ENCODE data around the gene TMEM94.

Gene TMEM94

GRCh38 chr17:75503337-75503950, 47.0 kb downstream of the TMEM94 start:
- TF ChIP-seq CTCF (IDR thresholded peaks at IDR 0.05; ENCODE audit: control extremely low read depth, extremely low read depth, low read depth, missing control alignments): no peak

GRCh38 chr17:75503976-75504346, 47.5 kb downstream of the TMEM94 start:
- CTCF ChIA-PET: interaction anchor here (0.7 to 2.1 kb wide), 11 partner anchors 8 to 247 kb away, joined by 3 to 9 read pairs (median 3); partner anchors contain the start of genes TMEM94 and TSEN54
- no peak for TF ChIP-seq CTCF (IDR thresholded peaks at IDR 0.05; ENCODE audit: control extremely low read depth, extremely low read depth, low read depth, missing control alignments)
- no peak for DNase-seq (ENCODE audit: extremely low spot score)
- POLR2A ChIA-PET: no interaction called here

More at GRCh38 chr17:75503337-75503950, 47.0 kb downstream of the TMEM94 start:
- no peak for DNase-seq (ENCODE audit: extremely low spot score)
- ChIA-PET POLR2A (interaction anchor here (0.6 kb wide), 1 partner anchor 13 kb away, joined by 3 read pairs; the partner anchor contains the start of gene TSEN54), CTCF (interaction anchor here (0.7 to 2.2 kb wide), 20 partner anchors 8 to 247 kb away, joined by 3 to 9 read pairs (median 4); partner anchors contain the start of genes SMIM5, TMEM94 and TSEN54)

- TF ChIP-seq CTCF (IDR thresholded peaks at IDR 0.05; ENCODE audit: control extremely low read depth, extremely low read depth, low read depth, missing control alignments): peak; percentile 83
- DNase-seq (ENCODE audit: extremely low spot score): peak; percentile 84
- ChIA-PET POLR2A (no interaction called here), CTCF (interaction anchor here (0.7 to 2.1 kb wide), 13 partner anchors 9 to 246 kb away, joined by 3 to 9 read pairs (median 3); partner anchors contain the start of genes SMIM5, TMEM94 and TSEN54)
These were observed 48.1 kb downstream of the TMEM94 start for GRCh38 chr17:75504347-75505151.

- no peak for DNase-seq (ENCODE audit: extremely low spot score)
- TF ChIP-seq CTCF (IDR thresholded peaks at IDR 0.05; ENCODE audit: control extremely low read depth, extremely low read depth, low read depth, missing control alignments): no peak
- ChIA-PET CTCF (interaction anchor here (0.9 to 2.1 kb wide), 9 partner anchors 9 to 128 kb away, joined by 3 to 9 read pairs (median 3); partner anchors contain the start of genes SMIM5 and TSEN54), POLR2A (no interaction called here)
These were observed 48.6 kb downstream of the TMEM94 start for GRCh38 chr17:75505152-75505409.

GRCh38 chr17:75505640-75506039, 49.2 kb downstream of the TMEM94 start:
- CTCF ChIA-PET: interaction anchor here (1.0 to 2.1 kb wide), 8 partner anchors 8 to 127 kb away, joined by 3 to 9 read pairs (median 4); partner anchors contain the start of genes SMIM5 and TSEN54

More at GRCh38 chr17:75505640-75506039, 49.2 kb downstream of the TMEM94 start:
- DNase-seq (ENCODE audit: extremely low spot score): no peak
- TF ChIP-seq CTCF (IDR thresholded peaks at IDR 0.05; ENCODE audit: control extremely low read depth, extremely low read depth, low read depth, missing control alignments): no peak
- POLR2A ChIA-PET: no interaction called here

All from GM10248 (cell line).